Measurements from ENCODE around the gene UBL4A. TPM values are rescaled to one million over a fixed set of nuclear protein-coding genes. Genes with fewer than 3 reads are reported as not detected.

The UBL4A gene
- total RNA-seq, 1 experiment from 2014 or later: 37.4 TPM

DNA sequence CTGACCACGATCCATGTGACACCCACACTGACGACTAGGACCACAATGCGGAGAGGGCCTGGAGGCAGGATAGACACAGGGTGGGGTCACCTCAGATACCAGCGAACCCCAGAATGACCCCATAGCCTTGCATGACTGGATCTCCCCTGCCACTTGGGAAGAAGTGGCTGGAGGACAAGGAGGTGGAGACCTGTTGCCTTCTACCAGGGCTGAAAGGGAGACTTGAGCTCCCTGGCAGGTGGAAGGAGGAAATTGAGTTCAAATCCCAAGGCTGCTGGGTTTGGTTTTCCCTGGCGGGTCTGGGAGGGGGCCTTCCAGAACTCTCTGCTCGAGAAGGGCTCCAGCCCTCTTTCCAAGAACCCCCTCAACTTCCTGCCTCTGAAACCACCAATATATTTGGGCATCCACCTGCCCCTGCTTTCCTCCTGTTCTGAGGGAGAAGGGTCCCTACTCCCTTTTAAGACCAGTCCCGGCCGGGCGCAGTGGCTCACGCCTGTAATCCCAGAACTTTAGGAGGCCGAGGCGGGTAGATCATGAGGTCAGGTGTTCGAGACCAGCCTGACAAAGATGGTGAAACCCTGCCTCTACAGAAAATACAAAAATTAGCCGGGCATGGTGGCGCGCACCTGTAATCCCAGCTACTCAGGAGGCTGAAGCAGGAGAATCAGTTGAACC is 26.6 kb upstream of the UBL4A start:
- Histone ChIP-seq H3K9me3 (ENCODE audit: control insufficient read depth in 1 of 2, insufficient read depth in 1 of 2, low read depth in 1 of 2, low read length in 2 of 2) (no peaks in the 10 kb centered on the region), H3K4me2 (ENCODE audit: low read length) (no peak overlapping the region), H3K27ac (ENCODE audit: low read depth, low read length) (no peak overlapping the region), H4K20me1 (ENCODE audit: insufficient read depth) (no peaks in the 10 kb centered on the region), H3K4me3 (replicated peaks in 1 of 2; ENCODE audit: low read depth in 1 of 2, low read length in 2 of 2) (no peak overlapping the region), H3K9me2 (ENCODE audit: insufficient read depth) (no peaks in the 10 kb centered on the region), H3K79me2 (ENCODE audit: insufficient read depth, low read length) (no peaks in the 10 kb centered on the region), H3K9ac (ENCODE audit: low read length) (no peak overlapping the region), H2AFZ (ENCODE audit: low read depth, low read length, poor library complexity, severe bottlenecking) (no peak overlapping the region), H3K4me1 (ENCODE audit: control insufficient read depth in 1 of 2, insufficient read depth in 2 of 2, low read length in 2 of 2) (peaks cover 5 to 10% of the 10 kb centered on the region in 2 experiments; a peak in 3 of 4 replicates), H3K27me3 (ENCODE audit: insufficient read depth, low read length) (no peaks in the 10 kb centered on the region), H3K36me3 (ENCODE audit: control insufficient read depth in 1 of 2, insufficient read depth in 2 of 2, low read length in 2 of 2) (no peaks in the 10 kb centered on the region)
- ATAC-seq (no peak), DNase-seq (ENCODE audit: low read depth, low spot score) (no peak)
- RAD21 ChIA-PET (ENCODE audit: low non-redundant PET in 1 of 2, low total read pairs in 2 of 2, uncharacterized antibody in 2 of 2, unreplicated experiment in 2 of 2): no interaction called here
- intact Hi-C loops (cut with micrococcal nuclease): no loop called here
- BruUV-seq (replicated peaks): no TSS peak
- TF ChIP-seq CEBPB (IDR thresholded peaks at IDR 0.05; ENCODE audit: low read depth) (no peak), POLR2A (IDR thresholded peaks at IDR 0.05; ENCODE audit: borderline replicate concordance, extremely low read depth, insufficient read depth, insufficient read length) (no peak), EZH2phosphoT487 (IDR thresholded peaks at IDR 0.05; ENCODE audit: borderline replicate concordance) (no peak), SP1 (IDR thresholded peaks at IDR 0.05; ENCODE audit: low read depth) (no peak), RAD21 (IDR thresholded peaks at IDR 0.05; ENCODE audit: low read depth) (no peak), SIN3A (IDR thresholded peaks at IDR 0.05; ENCODE audit: low read depth) (no peak), FOSL1 (IDR thresholded peaks at IDR 0.05; ENCODE audit: low read depth) (no peak), ZFX (IDR thresholded peaks at IDR 0.05) (no peak), POLR2AphosphoS5 (IDR thresholded peaks at IDR 0.05; ENCODE audit: low read depth, low read length) (no peak), ELF1 (IDR thresholded peaks at IDR 0.05; ENCODE audit: borderline replicate concordance, low read depth) (no peak), ZNF274 (IDR thresholded peaks at IDR 0.05; ENCODE audit: low read depth, low read length) (no peak), SRF (IDR thresholded peaks at IDR 0.05; ENCODE audit: low read depth) (no peak), EGR1 (IDR thresholded peaks at IDR 0.05; ENCODE audit: low read depth) (no peak), JUND (IDR thresholded peaks at IDR 0.05) (no peak), EZH2 (IDR thresholded peaks at IDR 0.05) (no peak)
- TF ChIP-seq, protein P1, sequence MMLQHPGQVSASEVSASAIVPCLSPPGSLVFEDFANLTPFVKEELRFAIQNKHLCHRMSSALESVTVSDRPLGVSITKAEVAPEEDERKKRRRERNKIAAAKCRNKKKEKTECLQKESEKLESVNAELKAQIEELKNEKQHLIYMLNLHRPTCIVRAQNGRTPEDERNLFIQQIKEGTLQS (IDR thresholded peaks at IDR 0.05): no peak
- POLR2A ChIA-PET: no interaction called here
- CTCF ChIA-PET: no interaction called here
